Fibroblast of lung (primary cell): ENCODE measurements around the gene CRY1. TPM values are rescaled to one million over a fixed set of nuclear protein-coding genes. Genes with fewer than 3 reads are reported as not detected.

ENCODE experiments used
- DNase-seq, 2 donors: peaks; one replicate each; pipeline versions ENCODE4 v3.0.0 to v3.0.0-alpha.2; 2010; ENCODE audit warnings: low read depth in 2 of 2
- H2AFZ ChIP-seq: 2 replicates; pipeline ENCODE4 v1.5.1; 2012; ENCODE audit warnings: low read length, control low read depth, inconsistent platforms
- H3K27ac ChIP-seq: 2 replicates; pipeline ENCODE4 v1.5.1; 2011; ENCODE audit warnings: low read length, control low read depth; ENCODE audit not compliant: insufficient read depth
- H3K27me3 ChIP-seq: 2 replicates; pipeline ENCODE4 v1.5.1; 2011; ENCODE audit warnings: mild to moderate bottlenecking, low read length; ENCODE audit not compliant: control insufficient read depth, insufficient read depth
- H3K36me3 ChIP-seq: 2 replicates; pipeline ENCODE4 v1.5.1; 2011; ENCODE audit warnings: low read length; ENCODE audit not compliant: control insufficient read depth, insufficient read depth
- H3K4me1 ChIP-seq: 2 replicates; pipeline ENCODE4 v1.5.1; 2011; ENCODE audit warnings: low read length; ENCODE audit not compliant: control insufficient read depth, insufficient read depth; ENCODE audit errors: extremely low read depth
- H3K4me2 ChIP-seq: 2 replicates; pipeline ENCODE4 v1.5.1; 2011; ENCODE audit warnings: low read length, control low read depth; ENCODE audit not compliant: insufficient read depth; ENCODE audit errors: extremely low read depth
- H3K4me3 ChIP-seq, 4 experiments: fragments of 200-600 bp in 1 of 4; sonication (generic) in 1 of 4; replicated peaks in 1 of 4; 2 replicates each; pipeline ENCODE4 v1.5.1; 2011 to 2016; ENCODE audit warnings: low read length in 4 of 4, low read depth in 3 of 4, mild to moderate bottlenecking in 3 of 4, control low read depth in 2 of 4, inconsistent platforms in 1 of 4, mixed read lengths in 1 of 4; ENCODE audit not compliant: insufficient read depth in 1 of 4; ENCODE audit errors: control extremely low read depth in 1 of 4
- H3K79me2 ChIP-seq: 2 replicates; pipeline ENCODE4 v1.5.1; 2012; ENCODE audit warnings: mild to moderate bottlenecking, low read length, inconsistent platforms; ENCODE audit not compliant: control insufficient read depth, insufficient read depth
- H3K9ac ChIP-seq: 2 replicates; pipeline ENCODE4 v1.5.1; 2011; ENCODE audit warnings: mild to moderate bottlenecking, low read length, control low read depth; ENCODE audit not compliant: insufficient read depth
- H3K9me3 ChIP-seq: 2 replicates; pipeline ENCODE4 v1.5.1; 2012; ENCODE audit warnings: low read depth, low read length; ENCODE audit not compliant: control insufficient read depth, insufficient read depth
- H4K20me1 ChIP-seq: 2 replicates; pipeline ENCODE4 v1.5.1; 2011; ENCODE audit warnings: low read length; ENCODE audit not compliant: control insufficient read depth, insufficient read depth; ENCODE audit errors: extremely low read depth
- EZH2 ChIP-seq: IDR thresholded peaks from 2 replicates; pipeline ENCODE4 v1.5.1; 2012; ENCODE audit warnings: low read length, control low read depth, mild to moderate bottlenecking; ENCODE audit errors: missing control alignments
- polyA plus RNA-seq, 2 donors: library from polyadenylated mRNA; depleted of rRNA in 1 of 2; stranded (reverse) in 1 of 2; unstranded in 1 of 2; fragments of >200 nt; gene quantifications; 2 replicates each; pipeline ENCODE4 v1.2.1, GENCODE V29; 2011 to 2012; ENCODE audit warnings: missing spikeins in 1 of 2
- total RNA-seq: library from RNA; depleted of rRNA; stranded (reverse); fragments of >200 nt; gene quantifications from 2 replicates; pipeline ENCODE4 v1.2.1, GENCODE V29; 2014
- TF ChIP-seq, protein P1 (sequence below), 2 donors: IDR thresholded peaks in 1 of 2; conservative IDR thresholded peaks in 1 of 2; 1 replicate in 1 of 2; 2 replicates in 1 of 2; pipeline ENCODE4 v1.5.1; 2011 to 2012; ENCODE audit warnings: low read length in 2 of 2, control low read depth in 1 of 2, inconsistent platforms in 1 of 2, low read depth in 1 of 2, mild to moderate bottlenecking in 1 of 2

CRY1 gene
- total and polyA plus RNA-seq, 2 donors (not counting 1 experiment from before 2014, with no cell fraction given), result 9.6 to 12.9 TPM

- Histone ChIP-seq H3K9me3 (no peaks in the 10 kb centered on the region), H2AFZ (no peak overlapping the region), H4K20me1 (no peaks in the 10 kb centered on the region), H3K4me2 (no peak overlapping the region), H3K79me2 (no peaks in the 10 kb centered on the region), H3K4me1 (no peaks in the 10 kb centered on the region), H3K36me3 (no peaks in the 10 kb centered on the region), H3K27ac (no peak overlapping the region), H3K4me3 (no peak overlapping the region), H3K9ac (no peak overlapping the region), H3K27me3 (no peaks in the 10 kb centered on the region)
- DNase-seq, result peak in 1 of 2 donors; percentile 9
- TF ChIP-seq EZH2, result no peak
- TF ChIP-seq, protein P1, sequence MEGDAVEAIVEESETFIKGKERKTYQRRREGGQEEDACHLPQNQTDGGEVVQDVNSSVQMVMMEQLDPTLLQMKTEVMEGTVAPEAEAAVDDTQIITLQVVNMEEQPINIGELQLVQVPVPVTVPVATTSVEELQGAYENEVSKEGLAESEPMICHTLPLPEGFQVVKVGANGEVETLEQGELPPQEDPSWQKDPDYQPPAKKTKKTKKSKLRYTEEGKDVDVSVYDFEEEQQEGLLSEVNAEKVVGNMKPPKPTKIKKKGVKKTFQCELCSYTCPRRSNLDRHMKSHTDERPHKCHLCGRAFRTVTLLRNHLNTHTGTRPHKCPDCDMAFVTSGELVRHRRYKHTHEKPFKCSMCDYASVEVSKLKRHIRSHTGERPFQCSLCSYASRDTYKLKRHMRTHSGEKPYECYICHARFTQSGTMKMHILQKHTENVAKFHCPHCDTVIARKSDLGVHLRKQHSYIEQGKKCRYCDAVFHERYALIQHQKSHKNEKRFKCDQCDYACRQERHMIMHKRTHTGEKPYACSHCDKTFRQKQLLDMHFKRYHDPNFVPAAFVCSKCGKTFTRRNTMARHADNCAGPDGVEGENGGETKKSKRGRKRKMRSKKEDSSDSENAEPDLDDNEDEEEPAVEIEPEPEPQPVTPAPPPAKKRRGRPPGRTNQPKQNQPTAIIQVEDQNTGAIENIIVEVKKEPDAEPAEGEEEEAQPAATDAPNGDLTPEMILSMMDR (conservative IDR thresholded peaks at IDR 0.05 in 1 of 2, IDR thresholded peaks at IDR 0.05 in 1 of 2; ENCODE audit: low read depth in 1 of 2, low read length in 2 of 2), result no peak
These were observed 59.3 kb downstream of the CRY1 start for GRCh38 chr12:107033758-107034739.

- Histone ChIP-seq H3K9ac (no peak overlapping the region), H3K9me3 (no peaks in the 10 kb centered on the region), H3K36me3 (no peaks in the 10 kb centered on the region), H3K27ac (no peak overlapping the region), H3K4me2 (no peak overlapping the region), H3K4me1 (no peaks in the 10 kb centered on the region), H3K79me2 (no peaks in the 10 kb centered on the region), H3K27me3 (no peaks in the 10 kb centered on the region), H4K20me1 (no peaks in the 10 kb centered on the region), H3K4me3 (no peak overlapping the region), H2AFZ (no peak overlapping the region)
- no peak for DNase-seq
- TF ChIP-seq, protein P1 (conservative IDR thresholded peaks at IDR 0.05 in 1 of 2, IDR thresholded peaks at IDR 0.05 in 1 of 2; ENCODE audit: low read depth in 1 of 2, low read length in 2 of 2), result no peak
- TF ChIP-seq EZH2, result no peak
These were observed 61.1 kb downstream of the CRY1 start for GRCh38 chr12:107032266-107032665.

GRCh38 chr12:107031061-107031460 lies 62.3 kb downstream of the CRY1 start:
- Histone ChIP-seq H3K9ac (no peak overlapping the region), H3K9me3 (no peaks in the 10 kb centered on the region), H4K20me1 (no peaks in the 10 kb centered on the region), H3K4me3 (no peak overlapping the region), H3K79me2 (no peaks in the 10 kb centered on the region), H3K27me3 (no peaks in the 10 kb centered on the region), H2AFZ (no peak overlapping the region), H3K4me2 (no peak overlapping the region), H3K27ac (no peak overlapping the region), H3K4me1 (peaks cover 5% of the 10 kb centered on the region), H3K36me3 (no peaks in the 10 kb centered on the region)
- no peak for TF ChIP-seq EZH2
- TF ChIP-seq, protein P1 (conservative IDR thresholded peaks at IDR 0.05 in 1 of 2, IDR thresholded peaks at IDR 0.05 in 1 of 2; ENCODE audit: low read depth in 1 of 2, low read length in 2 of 2), result no peak
- no peak for DNase-seq
